ENCODE data around the gene ERG.

DNA sequence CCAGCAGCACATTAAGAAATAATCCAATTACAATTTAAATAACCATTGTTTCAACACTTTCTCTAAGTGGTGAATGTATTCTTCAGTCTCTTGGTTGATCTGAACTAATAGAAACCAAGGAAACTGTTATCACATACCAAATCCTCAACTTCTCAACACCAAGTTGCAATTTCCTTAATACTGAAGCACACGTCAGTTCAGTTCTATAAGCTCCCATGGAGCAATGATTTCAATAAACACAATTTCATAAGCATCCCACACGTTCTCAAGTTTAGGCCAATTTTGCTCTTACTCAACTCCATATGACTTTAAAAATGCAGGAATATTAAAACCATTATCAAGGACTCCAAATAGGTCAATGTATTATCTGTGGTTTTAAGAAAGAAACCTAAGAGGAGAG lies 5.8 kb upstream of the ERG start:
- TF ChIP-seq CTCF (conservative IDR thresholded peaks at IDR 0.05; ENCODE audit: low read length) (no peak), EZH2phosphoT487 (IDR thresholded peaks at IDR 0.05; ENCODE audit: borderline replicate concordance) (no peak)
